Right atrium auricular region (tissue), 2 donors: ENCODE results near the gene GFOD2. TPM values are rescaled to one million over a fixed set of nuclear protein-coding genes. Genes with fewer than 3 reads are reported as not detected.

Source experiments
- DNase-seq: peaks from one replicate; pipeline ENCODE4 v3.0.0-alpha.2; 2019; ENCODE audit warnings: low spot score
- H3K27ac ChIP-seq, 2 donors: fragments of 200-600 bp; sonication (generic); 1 replicate in 1 of 2; 2 replicates in 1 of 2; pipeline ENCODE4 v1.5.1; 2016 to 2019
- H3K27me3 ChIP-seq, 2 donors: fragments of 200-600 bp; sonication (generic); one replicate each; pipeline versions ENCODE4 v1.5.1 to v1.6.0; 2017 to 2019
- H3K36me3 ChIP-seq: fragments of 200-600 bp; sonication (generic); one replicate; pipeline ENCODE4 v1.5.1; 2016
- H3K4me1 ChIP-seq, 2 donors: fragments of 200-600 bp; sonication (generic); one replicate each; pipeline versions ENCODE4 v1.5.1 to v1.6.0; 2017 to 2019
- H3K4me3 ChIP-seq, 2 donors: fragments of 200-600 bp; sonication (generic); 1 replicate in 1 of 2; 2 replicates in 1 of 2; pipeline ENCODE4 v1.5.1; 2017 to 2019; ENCODE audit warnings: mild to moderate bottlenecking in 1 of 2, moderate library complexity in 1 of 2
- H3K9me3 ChIP-seq, 2 donors: fragments of 200-600 bp; sonication (generic); one replicate each; pipeline ENCODE4 v1.5.1; 2019
- total RNA-seq, 2 donors: library from RNA; depleted of rRNA; stranded (reverse); fragments of >200 nt; gene quantifications; one replicate each; pipeline ENCODE4 v1.1.0, GENCODE V29; 2016
- TF ChIP-seq, protein P1 (sequence below), 2 donors: fragments of 200-600 bp; sonication (generic); IDR thresholded peaks; one replicate each; pipeline ENCODE4 v1.5.1; 2019; ENCODE audit warnings: antibody characterized with exemption in 2 of 2

The GFOD2 gene
- total RNA-seq, 2 donors from 2014 or later: 7.1 to 9.2 TPM

DNA sequence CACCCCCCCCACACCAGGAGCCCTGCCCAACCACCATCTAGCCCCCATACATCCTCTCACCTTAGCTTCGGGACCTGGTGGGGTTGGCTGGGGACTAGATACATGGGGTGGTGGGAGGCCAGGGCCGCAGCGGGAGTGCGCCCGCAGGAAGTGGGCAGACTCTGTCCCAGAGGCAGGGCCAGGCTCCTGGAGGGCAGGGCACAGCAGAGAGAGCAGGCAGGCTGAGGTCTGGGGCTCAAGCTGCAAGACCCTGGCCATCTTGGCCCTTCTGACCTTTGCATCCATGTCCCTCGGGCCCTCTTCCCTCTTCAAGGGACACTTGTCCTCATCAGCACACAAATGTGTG is 55.3 kb downstream of the GFOD2 start:
- TF ChIP-seq, protein P1, sequence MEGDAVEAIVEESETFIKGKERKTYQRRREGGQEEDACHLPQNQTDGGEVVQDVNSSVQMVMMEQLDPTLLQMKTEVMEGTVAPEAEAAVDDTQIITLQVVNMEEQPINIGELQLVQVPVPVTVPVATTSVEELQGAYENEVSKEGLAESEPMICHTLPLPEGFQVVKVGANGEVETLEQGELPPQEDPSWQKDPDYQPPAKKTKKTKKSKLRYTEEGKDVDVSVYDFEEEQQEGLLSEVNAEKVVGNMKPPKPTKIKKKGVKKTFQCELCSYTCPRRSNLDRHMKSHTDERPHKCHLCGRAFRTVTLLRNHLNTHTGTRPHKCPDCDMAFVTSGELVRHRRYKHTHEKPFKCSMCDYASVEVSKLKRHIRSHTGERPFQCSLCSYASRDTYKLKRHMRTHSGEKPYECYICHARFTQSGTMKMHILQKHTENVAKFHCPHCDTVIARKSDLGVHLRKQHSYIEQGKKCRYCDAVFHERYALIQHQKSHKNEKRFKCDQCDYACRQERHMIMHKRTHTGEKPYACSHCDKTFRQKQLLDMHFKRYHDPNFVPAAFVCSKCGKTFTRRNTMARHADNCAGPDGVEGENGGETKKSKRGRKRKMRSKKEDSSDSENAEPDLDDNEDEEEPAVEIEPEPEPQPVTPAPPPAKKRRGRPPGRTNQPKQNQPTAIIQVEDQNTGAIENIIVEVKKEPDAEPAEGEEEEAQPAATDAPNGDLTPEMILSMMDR (IDR thresholded peaks at IDR 0.05): no peak
- Histone ChIP-seq H3K4me3 (no peak overlapping the region), H3K27ac (no peak overlapping the region), H3K36me3 (no peaks in the 10 kb centered on the region), H3K9me3 (no peaks in the 10 kb centered on the region), H3K4me1 (peaks cover 0 to 45% of the 10 kb centered on the region in 2 donors), H3K27me3 (no peaks in the 10 kb centered on the region)
- no peak for DNase-seq

DNA sequence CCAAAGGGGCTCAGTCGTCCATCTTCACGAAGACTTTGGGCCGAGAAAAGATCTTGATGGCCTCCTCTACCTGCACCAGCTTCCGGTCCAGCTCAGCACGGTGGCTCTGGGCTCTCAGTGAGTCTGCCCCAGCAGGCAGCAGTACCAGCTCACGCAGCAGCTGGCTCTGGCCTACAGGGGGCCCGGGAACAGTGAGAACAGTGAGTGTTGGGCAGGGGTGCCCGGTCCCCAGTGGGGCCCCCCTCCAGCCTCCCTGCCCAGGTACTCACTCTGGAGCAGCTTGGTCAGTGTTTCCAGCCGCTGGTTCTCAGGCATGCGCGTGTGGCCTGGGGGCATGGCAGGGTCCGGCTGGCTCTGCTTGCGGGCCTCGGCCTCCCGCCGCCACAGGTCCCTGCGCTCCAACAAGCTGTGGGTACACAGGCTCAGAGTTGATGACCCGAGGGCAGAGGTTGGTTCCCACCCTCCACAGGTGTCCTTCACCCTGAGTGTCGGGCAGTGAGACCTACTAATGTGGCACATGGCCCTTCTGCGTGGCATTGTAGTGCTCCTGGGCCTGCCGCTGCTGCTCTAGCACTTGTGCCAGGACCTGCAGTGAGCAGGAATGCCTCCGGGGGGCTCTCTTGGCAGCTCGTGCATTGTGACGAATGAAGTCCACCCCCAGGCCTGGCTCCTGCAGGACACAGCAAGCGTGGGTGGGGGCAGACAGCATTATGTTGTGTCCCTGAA is 55.8 kb downstream of the GFOD2 start:
- TF ChIP-seq, protein P1 (IDR thresholded peaks at IDR 0.05): no peak
- H3K4me3 ChIP-seq: no peak overlapping the region
- DNase-seq: no peak
- no peak overlapping the region for H3K27ac ChIP-seq
- H3K4me1 ChIP-seq: peaks cover 0 to 48% of the 10 kb centered on the region in 2 donors
- no peaks in the 10 kb centered on the region for H3K27me3 ChIP-seq
- H3K9me3 ChIP-seq: no peaks in the 10 kb centered on the region
- no peaks in the 10 kb centered on the region for H3K36me3 ChIP-seq

DNA sequence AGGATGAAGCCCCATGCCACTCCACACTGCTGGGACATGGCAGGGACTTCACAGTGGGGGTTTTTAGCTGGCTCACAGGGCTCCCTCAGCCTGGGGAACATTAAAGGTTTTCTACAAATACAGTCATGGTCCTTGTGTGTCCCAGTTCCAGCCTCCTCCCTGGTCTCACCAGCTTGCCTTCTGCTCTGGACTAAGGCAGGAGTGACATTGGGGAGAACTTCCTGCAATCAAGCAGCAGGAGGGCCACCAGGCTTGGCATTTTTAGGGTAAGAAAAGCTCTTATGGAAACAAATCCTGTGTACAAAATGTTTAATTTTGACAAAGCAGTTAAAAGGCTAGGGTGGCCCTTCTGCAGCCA is 56.5 kb downstream of the GFOD2 start:
- no peaks in the 10 kb centered on the region for H3K9me3 ChIP-seq
- H3K4me1 ChIP-seq: peaks cover 0 to 42% of the 10 kb centered on the region in 2 donors

DNA sequence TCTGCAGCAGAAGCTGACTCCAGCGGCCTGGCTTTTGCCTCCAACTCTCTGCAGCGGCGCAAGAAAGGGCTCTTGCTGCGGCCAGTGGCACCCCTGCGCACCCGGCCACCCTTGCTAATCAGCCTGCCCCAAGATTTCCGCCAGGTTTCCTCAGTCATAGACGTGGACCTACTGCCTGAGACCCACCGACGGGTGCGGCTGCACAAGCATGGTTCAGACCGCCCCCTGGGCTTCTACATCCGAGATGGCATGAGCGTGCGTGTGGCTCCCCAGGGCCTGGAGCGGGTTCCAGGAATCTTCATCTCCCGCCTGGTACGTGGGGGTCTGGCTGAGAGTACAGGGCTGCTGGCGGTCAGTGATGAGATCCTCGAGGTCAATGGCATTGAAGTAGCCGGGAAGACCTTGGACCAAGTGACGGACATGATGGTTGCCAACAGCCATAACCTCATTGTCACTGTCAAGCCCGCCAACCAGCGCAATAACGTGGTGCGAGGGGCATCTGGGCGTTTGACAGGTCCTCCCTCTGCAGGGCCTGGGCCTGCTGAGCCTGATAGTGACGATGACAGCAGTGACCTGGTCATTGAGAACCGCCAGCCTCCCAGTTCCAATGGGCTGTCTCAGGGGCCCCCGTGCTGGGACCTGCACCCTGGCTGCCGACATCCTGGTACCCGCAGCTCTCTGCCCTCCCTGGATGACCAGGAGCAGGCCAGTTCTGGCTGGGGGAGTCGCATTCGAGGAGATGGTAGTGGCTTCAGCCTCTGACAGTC is 57.0 kb downstream of the GFOD2 start:
- H3K27ac ChIP-seq: no peak overlapping the region
- H3K27me3 ChIP-seq: no peaks in the 10 kb centered on the region
- H3K4me3 ChIP-seq: no peak overlapping the region
- no peaks in the 10 kb centered on the region for H3K9me3 ChIP-seq
- no peak for DNase-seq
- no peaks in the 10 kb centered on the region for H3K36me3 ChIP-seq
- TF ChIP-seq, protein P1 (IDR thresholded peaks at IDR 0.05): no peak
- H3K4me1 ChIP-seq: peaks cover 0 to 36% of the 10 kb centered on the region in 2 donors

More for the DNA sequence above, 56.5 kb downstream of the GFOD2 start:
- Histone ChIP-seq H3K27me3 (no peaks in the 10 kb centered on the region), H3K4me3 (no peak overlapping the region), H3K36me3 (no peaks in the 10 kb centered on the region), H3K27ac (no peak overlapping the region)
- no peak for DNase-seq
- TF ChIP-seq, protein P1 (IDR thresholded peaks at IDR 0.05): no peak

DNA sequence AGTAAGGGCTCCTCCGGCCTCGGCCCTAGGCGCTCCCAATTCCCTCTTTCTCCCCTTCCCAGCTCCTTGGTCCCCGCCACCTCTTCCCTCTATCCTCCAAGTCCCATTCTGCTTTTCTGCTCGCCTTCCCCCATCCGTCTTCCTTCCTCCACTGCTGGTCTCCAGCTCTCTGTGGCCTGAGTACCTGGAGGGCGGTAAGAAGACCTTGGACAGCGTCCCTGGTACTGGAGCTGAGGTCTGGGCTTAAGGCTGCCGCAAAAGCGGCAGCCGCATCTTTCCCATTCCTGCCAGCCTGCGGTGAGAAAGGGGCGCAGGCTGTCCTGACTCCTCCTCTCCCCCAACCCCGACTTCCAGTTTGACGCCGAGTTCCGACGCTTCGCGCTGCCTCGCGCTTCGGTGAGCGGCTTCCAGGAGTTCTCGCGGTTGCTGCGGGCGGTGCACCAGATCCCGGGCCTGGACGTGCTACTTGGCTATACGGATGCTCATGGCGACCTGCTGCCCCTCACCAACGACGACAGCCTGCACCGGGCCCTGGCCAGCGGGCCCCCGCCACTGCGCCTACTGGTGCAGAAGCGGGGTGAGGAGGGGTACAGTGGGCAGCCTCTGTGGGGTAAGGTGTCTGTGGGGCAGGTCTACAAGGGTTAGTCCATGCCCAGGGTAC is 57.9 kb downstream of the GFOD2 start:
- no peak for DNase-seq
- H3K4me1 ChIP-seq: peaks cover 0 to 32% of the 10 kb centered on the region in 2 donors
- H3K27ac ChIP-seq: peak overlapping the region; percentile 95 to 97
- TF ChIP-seq, protein P1 (IDR thresholded peaks at IDR 0.05): no peak
- H3K9me3 ChIP-seq: no peaks in the 10 kb centered on the region
- peak overlapping the region; percentile 82 to 88 for H3K4me3 ChIP-seq
- no peaks in the 10 kb centered on the region for H3K36me3 ChIP-seq
- no peaks in the 10 kb centered on the region for H3K27me3 ChIP-seq
